Rectal smooth muscle tissue (tissue), 1 donor: ENCODE results near the gene ZCRB1.

Source experiments
- H3K27ac ChIP-seq: one replicate; pipeline ENCODE4 v1.7.0; 2013; ENCODE audit warnings: low read depth, low read length, inconsistent platforms
- H3K27me3 ChIP-seq: one replicate; pipeline ENCODE4 v1.7.0; 2013; ENCODE audit warnings: low read length; ENCODE audit not compliant: control insufficient read depth, insufficient read depth
- H3K36me3 ChIP-seq: one replicate; pipeline ENCODE4 v1.7.0; 2013; ENCODE audit warnings: low read length; ENCODE audit not compliant: control insufficient read depth, insufficient read depth
- H3K4me1 ChIP-seq: one replicate; pipeline ENCODE4 v1.7.0; 2013; ENCODE audit warnings: low read length; ENCODE audit not compliant: control insufficient read depth, insufficient read depth
- H3K4me3 ChIP-seq: one replicate; pipeline ENCODE4 v1.7.0; 2013; ENCODE audit warnings: low read length
- H3K9ac ChIP-seq: one replicate; pipeline ENCODE4 v1.7.0; 2013; ENCODE audit warnings: low read length

ZCRB1 gene

GRCh38 chr12:42266579-42267230 lies 59.2 kb downstream of the ZCRB1 start:
- no peaks in the 10 kb centered on the region for H3K4me1 ChIP-seq
- H3K36me3 ChIP-seq = no peaks in the 10 kb centered on the region

GRCh38 chr12:42262271-42262670 lies 63.6 kb downstream of the ZCRB1 start:
- Histone ChIP-seq H3K36me3 (no peaks in the 10 kb centered on the region), H3K4me3 (no peak overlapping the region), H3K27me3 (no peaks in the 10 kb centered on the region), H3K9ac (no peak overlapping the region), H3K4me1 (no peaks in the 10 kb centered on the region), H3K27ac (no peak overlapping the region)

More at GRCh38 chr12:42266579-42267230, 59.2 kb downstream of the ZCRB1 start:
- Histone ChIP-seq H3K4me3 (no peak overlapping the region), H3K9ac (no peak overlapping the region), H3K27me3 (no peaks in the 10 kb centered on the region), H3K27ac (no peak overlapping the region)
